A673 (cell line): Measurements from ENCODE around the gene TMEM163.

ENCODE experiments used
- CTCF ChIP-seq: fragments of 300-800, 200-600 bp; sonication (generic); conservative IDR thresholded peaks from 2 replicates; pipeline ENCODE4 v1.5.1; 2017; ENCODE audit warnings: low read depth, mild to moderate bottlenecking, antibody characterized with exemption, low read length, moderate library complexity, mixed read lengths
- EZH2 ChIP-seq: fragments of 200-600 bp; sonication (generic); IDR thresholded peaks from 2 replicates; pipeline ENCODE4 v1.6.1; 2017; ENCODE audit warnings: borderline replicate concordance, low read depth, mild to moderate bottlenecking, mixed read lengths, antibody characterized with exemption, low read length; ENCODE audit not compliant: poor library complexity, severe bottlenecking

- TF ChIP-seq CTCF (no peak), EZH2 (no peak)
These were observed 308.8 kb downstream of the TMEM163 start for GRCh38 chr2:134410006-134410405.
